Measurements from ENCODE around the gene MRPS18A. TPM values are rescaled to one million over a fixed set of nuclear protein-coding genes. Genes with fewer than 3 reads are reported as not detected.
A peak's percentile ranks its signal among the peaks of the same experiment; 100 is the strongest.

MRPS18A gene
- total and polyA plus RNA-seq, 2 of the 13 experiments (the other 11 are each of a cell fraction or from before 2014, with no cell fraction given) = 87.8 to 89.1 TPM

DNA sequence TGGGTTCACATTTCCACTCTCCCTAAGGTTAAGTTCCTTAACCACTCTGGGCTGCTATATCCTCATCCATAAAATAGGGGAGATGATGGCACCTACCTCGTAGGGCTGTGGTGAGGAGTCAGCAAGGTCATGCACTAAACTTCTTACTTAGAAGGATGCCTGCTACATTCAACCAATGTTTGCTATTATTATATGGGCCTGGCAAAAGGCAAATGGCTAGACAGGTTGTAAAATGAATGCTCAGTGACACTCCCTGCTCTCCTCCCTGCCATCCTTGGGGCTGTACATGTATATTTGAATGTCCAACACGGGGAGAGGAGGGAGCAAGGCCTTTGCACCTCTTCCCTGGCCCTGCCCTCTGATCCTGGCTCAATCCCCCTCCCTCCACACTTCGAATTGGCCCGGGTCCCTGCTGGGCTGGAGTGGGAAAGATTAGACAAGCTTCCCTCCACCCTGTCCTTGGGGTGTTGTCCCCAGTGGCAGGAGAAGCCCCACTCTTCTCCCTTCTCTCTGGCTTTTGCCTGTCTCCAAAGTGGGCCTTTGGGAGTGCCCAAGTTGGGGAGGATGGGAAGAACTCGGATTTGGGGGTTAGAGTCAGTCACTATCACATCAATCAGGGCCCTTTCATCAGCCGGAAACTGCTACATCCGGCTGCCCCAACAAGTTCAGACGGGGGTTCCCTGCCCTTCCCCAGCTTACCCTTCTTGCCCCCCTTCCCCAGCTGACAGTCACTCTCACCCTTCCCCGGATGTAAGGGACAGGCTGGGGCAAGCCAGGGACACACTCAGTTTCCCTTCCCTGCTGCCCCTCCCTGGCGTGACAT is 46.1 kb upstream of the MRPS18A start (continued):
- 0 out of 2 replicates have a peak, but pooled peaks have one; percentile 19 for TF ChIP-seq ZNF350 (CRISPR knock-in tag; IDR thresholded peaks at IDR 0.05; ENCODE audit: borderline replicate concordance, low read depth)
- TF ChIP-seq LCORL (IDR thresholded peaks at IDR 0.05) = no peak
- peak; percentile 84; the same call in 1 of the 2 replicates for TF ChIP-seq LCORL (CRISPR knock-in tag; IDR thresholded peaks at IDR 0.05)
- 0 out of 2 replicates have a peak, but pooled peaks have one; percentile 46 for TF ChIP-seq ZNF572 (CRISPR knock-in tag; IDR thresholded peaks at IDR 0.05)
- TF ChIP-seq, protein P1, sequence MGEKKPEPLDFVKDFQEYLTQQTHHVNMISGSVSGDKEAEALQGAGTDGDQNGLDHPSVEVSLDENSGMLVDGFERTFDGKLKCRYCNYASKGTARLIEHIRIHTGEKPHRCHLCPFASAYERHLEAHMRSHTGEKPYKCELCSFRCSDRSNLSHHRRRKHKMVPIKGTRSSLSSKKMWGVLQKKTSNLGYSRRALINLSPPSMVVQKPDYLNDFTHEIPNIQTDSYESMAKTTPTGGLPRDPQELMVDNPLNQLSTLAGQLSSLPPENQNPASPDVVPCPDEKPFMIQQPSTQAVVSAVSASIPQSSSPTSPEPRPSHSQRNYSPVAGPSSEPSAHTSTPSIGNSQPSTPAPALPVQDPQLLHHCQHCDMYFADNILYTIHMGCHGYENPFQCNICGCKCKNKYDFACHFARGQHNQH (CRISPR knock-in tag; IDR thresholded peaks at IDR 0.05) = no peak

DNA sequence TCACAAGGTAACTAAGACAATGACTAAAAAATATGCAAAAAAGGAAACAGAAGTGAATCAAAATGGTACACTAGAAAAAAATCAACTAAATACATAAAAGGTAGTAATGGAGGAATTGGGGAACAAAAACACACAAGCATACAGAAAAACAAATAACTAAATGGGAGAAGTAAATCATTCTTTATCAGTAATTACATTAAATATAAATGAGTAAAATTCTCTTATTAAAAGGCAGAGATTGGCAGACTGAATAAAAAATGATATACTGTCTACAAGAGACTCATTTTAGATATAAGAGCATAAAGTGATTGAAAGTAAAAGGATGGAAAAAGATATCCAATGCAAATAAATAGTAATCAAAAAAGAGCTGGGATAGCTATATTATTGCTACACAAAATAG is 43.0 kb upstream of the MRPS18A start:
- BruUV-seq (replicated peaks) = no TSS peak
- ChIA-PET CTCF (ENCODE audit: low intra/inter-chr PET ratio, low total read pairs) (no interaction called here), POLR2A (no interaction called here)
- intact Hi-C loops (cut with micrococcal nuclease; ENCODE audit: unreplicated experiment) = no loop called here
- Histone ChIP-seq H3K79me2 (ENCODE audit: insufficient read depth, low read length) (no peaks in the 10 kb centered on the region), H3K4me1 (ENCODE audit: insufficient read depth, low read length) (peaks cover 38% of the 10 kb centered on the region), H3K27ac (ENCODE audit: extremely low read length, insufficient read depth, low read length) (no peak overlapping the region), H3K4me2 (ENCODE audit: low read depth, low read length) (no peak overlapping the region), H4K20me1 (ENCODE audit: insufficient read depth, low read length) (no peaks in the 10 kb centered on the region), H3K27me3 (ENCODE audit: control insufficient read depth in 1 of 2, insufficient read depth in 2 of 2, low read length in 2 of 2) (no peaks in the 10 kb centered on the region; a peak in 1 of 5 replicates), H3K4me3 (replicated peaks in 1 of 3; ENCODE audit: insufficient read depth in 1 of 3, low read depth in 2 of 3, low read length in 3 of 3) (no peak overlapping the region), H3K9ac (ENCODE audit: insufficient read depth, low read depth, low read length) (no peak overlapping the region), H3K9me3 (ENCODE audit: low read length) (no peaks in the 10 kb centered on the region), H2AFZ (ENCODE audit: low read length) (no peak overlapping the region), H3K36me3 (replicated peaks in 1 of 2; ENCODE audit: control insufficient read depth in 1 of 2, insufficient read depth in 2 of 2, low read length in 2 of 2) (no peaks in the 10 kb centered on the region)
- DNase-seq (ENCODE audit: low spot score) (no peak), ATAC-seq (no peak), FAIRE-seq (no peak)
- in situ Hi-C loops (cut with HindIII; ENCODE audit: extremely low pct_ligation_motif_present, low pct_unique_long_range_greater_than_20kb) = no loop called here
- TF ChIP-seq, protein P2, sequence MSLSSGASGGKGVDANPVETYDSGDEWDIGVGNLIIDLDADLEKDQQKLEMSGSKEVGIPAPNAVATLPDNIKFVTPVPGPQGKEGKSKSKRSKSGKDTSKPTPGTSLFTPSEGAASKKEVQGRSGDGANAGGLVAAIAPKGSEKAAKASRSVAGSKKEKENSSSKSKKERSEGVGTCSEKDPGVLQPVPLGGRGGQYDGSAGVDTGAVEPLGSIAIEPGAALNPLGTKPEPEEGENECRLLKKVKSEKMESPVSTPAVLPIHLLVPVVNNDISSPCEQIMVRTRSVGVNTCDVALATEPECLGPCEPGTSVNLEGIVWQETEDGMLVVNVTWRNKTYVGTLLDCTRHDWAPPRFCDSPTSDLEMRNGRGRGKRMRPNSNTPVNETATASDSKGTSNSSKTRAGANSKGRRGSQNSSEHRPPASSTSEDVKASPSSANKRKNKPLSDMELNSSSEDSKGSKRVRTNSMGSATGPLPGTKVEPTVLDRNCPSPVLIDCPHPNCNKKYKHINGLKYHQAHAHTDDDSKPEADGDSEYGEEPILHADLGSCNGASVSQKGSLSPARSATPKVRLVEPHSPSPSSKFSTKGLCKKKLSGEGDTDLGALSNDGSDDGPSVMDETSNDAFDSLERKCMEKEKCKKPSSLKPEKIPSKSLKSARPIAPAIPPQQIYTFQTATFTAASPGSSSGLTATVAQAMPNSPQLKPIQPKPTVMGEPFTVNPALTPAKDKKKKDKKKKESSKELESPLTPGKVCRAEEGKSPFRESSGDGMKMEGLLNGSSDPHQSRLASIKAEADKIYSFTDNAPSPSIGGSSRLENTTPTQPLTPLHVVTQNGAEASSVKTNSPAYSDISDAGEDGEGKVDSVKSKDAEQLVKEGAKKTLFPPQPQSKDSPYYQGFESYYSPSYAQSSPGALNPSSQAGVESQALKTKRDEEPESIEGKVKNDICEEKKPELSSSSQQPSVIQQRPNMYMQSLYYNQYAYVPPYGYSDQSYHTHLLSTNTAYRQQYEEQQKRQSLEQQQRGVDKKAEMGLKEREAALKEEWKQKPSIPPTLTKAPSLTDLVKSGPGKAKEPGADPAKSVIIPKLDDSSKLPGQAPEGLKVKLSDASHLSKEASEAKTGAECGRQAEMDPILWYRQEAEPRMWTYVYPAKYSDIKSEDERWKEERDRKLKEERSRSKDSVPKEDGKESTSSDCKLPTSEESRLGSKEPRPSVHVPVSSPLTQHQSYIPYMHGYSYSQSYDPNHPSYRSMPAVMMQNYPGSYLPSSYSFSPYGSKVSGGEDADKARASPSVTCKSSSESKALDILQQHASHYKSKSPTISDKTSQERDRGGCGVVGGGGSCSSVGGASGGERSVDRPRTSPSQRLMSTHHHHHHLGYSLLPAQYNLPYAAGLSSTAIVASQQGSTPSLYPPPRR (CRISPR knock-in tag; IDR thresholded peaks at IDR 0.05; ENCODE audit: borderline replicate concordance) = no peak
- TF ChIP-seq HDAC2 (CRISPR knock-in tag; IDR thresholded peaks at IDR 0.05) = no peak
- TF ChIP-seq, protein P3, sequence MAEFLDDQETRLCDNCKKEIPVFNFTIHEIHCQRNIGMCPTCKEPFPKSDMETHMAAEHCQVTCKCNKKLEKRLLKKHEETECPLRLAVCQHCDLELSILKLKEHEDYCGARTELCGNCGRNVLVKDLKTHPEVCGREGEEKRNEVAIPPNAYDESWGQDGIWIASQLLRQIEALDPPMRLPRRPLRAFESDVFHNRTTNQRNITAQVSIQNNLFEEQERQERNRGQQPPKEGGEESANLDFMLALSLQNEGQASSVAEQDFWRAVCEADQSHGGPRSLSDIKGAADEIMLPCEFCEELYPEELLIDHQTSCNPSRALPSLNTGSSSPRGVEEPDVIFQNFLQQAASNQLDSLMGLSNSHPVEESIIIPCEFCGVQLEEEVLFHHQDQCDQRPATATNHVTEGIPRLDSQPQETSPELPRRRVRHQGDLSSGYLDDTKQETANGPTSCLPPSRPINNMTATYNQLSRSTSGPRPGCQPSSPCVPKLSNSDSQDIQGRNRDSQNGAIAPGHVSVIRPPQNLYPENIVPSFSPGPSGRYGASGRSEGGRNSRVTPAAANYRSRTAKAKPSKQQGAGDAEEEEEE (CRISPR knock-in tag; IDR thresholded peaks at IDR 0.05; ENCODE audit: borderline replicate concordance) = no peak
- TF ChIP-seq, protein P4, sequence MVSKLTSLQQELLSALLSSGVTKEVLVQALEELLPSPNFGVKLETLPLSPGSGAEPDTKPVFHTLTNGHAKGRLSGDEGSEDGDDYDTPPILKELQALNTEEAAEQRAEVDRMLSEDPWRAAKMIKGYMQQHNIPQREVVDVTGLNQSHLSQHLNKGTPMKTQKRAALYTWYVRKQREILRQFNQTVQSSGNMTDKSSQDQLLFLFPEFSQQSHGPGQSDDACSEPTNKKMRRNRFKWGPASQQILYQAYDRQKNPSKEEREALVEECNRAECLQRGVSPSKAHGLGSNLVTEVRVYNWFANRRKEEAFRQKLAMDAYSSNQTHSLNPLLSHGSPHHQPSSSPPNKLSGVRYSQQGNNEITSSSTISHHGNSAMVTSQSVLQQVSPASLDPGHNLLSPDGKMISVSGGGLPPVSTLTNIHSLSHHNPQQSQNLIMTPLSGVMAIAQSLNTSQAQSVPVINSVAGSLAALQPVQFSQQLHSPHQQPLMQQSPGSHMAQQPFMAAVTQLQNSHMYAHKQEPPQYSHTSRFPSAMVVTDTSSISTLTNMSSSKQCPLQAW (CRISPR knock-in tag; IDR thresholded peaks at IDR 0.05) = no peak
- TF ChIP-seq TAF15 (IDR thresholded peaks at IDR 0.05; ENCODE audit: low read depth, low read length, poor library complexity, severe bottlenecking) = no peak
- TF ChIP-seq SMAD9 (CRISPR knock-in tag; IDR thresholded peaks at IDR 0.05) = no peak
- no peak for TF ChIP-seq ZBTB7B (CRISPR knock-in tag; IDR thresholded peaks at IDR 0.05)

Measured in HepG2 (cell line).